Embryonic facial prominence (tissue), 1 donor: Measurements from ENCODE around the gene ADAMTS16.

Experiments used
- DNase-seq: peaks from one replicate; pipeline ENCODE4 v3.0.0-alpha.2; 2016; ENCODE audit errors: extremely low spot score

ADAMTS16 gene

DNA sequence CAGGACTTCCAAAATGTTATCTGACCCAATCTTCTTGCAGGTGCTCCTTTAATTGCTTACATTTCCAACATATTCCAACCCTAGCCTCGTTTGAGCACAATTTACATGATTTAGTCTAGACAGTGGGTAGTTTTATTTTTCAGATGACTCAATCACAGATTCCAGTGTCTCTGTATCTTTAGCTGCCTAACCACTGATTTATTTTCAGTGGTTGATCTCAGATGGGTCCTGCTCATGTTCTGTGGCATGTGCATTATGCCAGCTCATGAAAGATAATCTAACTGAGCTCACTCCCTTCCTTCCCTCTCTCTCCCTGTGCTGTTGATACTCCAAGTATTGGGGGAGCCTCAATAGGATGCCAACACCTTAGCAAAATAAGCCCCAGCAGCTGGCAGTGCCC, 176.2 kb downstream of the ADAMTS16 start:
- no peak for DNase-seq

DNA sequence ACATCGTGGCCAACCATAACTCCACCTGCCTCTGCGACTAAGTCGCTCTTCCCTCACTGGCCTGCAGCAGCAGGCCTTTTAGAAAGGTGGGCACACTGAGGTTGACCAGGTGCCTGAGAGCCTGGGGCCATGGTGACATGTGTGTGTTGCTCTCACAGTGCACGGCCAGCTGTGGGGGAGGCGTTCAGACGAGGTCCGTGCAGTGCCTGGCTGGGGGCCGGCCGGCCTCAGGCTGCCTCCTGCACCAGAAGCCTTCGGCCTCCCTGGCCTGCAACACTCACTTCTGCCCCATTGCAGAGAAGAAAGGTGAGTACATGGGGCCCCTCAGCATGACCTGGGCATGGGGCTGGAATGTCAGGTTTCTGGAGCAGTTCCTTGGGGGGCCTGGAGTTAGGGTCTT, 177.8 kb downstream of the ADAMTS16 start:
- DNase-seq: no peak

DNA sequence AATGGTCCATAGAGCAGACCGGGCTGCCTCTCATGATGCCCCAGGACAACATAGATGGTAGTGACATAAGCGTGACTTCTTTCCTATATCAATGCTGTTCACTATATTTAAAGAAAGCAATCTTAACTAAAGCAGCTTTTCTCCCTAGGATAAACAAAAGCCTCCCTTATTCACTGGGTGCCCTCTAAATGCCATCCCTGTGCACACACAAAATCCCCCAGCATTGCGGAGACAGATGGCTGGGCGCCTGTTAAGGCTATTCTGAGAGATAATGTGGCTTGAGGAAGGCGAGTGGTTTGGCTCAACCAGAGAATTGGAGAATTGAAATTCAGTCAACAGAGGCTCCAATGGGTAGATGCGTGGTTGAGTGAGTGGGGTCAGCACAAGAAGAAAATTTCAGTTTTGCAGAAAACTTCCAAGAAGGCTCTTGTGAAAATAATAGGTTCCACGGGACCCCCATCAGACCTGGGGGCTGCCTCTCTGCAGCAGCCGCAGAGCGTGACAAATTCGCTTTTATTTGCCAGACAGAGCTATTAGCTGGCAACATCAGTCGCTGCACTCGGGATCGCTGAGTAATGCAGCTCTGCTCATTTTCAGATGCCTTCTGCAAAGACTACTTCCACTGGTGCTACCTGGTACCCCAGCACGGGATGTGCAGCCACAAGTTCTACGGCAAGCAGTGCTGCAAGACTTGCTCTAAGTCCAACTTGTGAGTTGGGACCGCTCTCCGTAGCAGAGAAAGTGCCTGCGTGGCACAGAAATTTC, 178.5 kb downstream of the ADAMTS16 start:
- no peak for DNase-seq

DNA sequence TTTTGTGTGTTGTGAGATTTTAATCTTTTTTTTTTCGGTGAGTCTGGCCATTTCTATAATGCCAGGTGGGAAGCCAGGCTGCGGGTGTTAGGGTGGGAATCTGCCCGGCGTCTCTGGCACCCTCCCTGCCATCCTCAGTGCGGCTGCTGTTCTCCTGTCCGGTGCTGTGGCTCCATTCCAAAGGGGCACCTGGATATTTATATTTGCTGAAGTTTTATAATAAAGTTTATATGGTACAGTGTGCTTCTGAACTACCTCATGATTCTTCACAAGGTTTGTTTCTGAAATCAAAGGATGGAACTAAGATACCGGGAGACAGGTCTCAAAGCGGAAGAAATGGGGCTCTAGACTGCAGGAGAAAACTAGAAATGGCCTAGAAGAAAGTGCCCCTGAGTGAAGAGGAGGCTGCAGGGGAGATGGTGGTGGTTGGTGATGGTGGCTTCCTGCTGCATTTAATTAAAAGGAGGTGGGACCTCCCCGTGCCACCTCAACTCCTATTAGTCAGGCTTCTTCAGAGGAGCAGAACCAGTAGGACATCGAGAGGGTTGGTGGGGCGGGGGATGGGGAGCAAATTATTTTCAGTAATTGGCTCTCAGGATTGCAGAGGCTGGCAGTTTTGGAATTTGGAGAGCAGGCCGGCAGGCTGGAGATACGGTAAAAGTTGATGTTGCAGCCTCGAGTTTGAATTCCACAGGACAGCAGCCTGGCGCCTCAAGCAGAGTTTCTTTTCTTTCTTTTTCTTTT, 180.1 kb downstream of the ADAMTS16 start:
- DNase-seq: no peak

DNA sequence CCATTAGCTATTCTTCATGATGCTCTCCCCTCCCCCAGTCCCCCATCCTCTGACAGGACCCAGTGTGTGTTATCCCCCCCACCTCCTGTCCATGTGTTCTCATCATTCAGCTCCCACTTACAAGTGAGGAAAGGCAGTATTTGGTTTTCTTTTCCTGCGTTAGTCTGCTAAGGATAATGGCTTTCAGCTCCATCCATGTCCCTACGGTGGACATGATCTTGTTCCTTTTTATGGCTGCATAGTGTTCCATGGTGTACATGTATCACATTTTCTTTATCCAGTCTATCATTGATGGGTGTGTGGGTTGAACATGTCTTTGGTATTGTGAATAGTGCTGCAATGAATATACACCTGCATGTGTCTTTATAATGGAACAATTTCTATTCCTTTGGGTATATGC, 181.0 kb downstream of the ADAMTS16 start:
- no peak for DNase-seq

DNA sequence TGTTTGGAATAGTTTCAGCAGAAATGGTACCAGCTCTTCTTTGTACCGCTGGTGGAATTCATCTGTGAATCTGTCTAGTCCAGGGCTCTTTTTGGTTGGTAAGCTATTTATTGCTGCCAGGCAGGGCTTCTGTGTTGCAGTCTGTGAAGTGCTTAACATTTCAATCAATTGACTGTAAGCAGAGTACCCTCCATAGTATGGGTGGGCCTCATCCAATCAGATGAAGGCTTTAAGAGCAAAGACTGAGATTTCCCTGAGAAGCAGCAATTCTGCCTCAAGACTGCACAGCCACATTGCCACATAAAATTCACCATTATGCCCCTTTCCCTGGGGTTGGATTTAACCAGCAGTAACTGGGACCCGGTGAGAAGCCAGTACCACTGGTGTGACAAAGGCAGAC, 183.4 kb downstream of the ADAMTS16 start:
- DNase-seq: no peak

DNA sequence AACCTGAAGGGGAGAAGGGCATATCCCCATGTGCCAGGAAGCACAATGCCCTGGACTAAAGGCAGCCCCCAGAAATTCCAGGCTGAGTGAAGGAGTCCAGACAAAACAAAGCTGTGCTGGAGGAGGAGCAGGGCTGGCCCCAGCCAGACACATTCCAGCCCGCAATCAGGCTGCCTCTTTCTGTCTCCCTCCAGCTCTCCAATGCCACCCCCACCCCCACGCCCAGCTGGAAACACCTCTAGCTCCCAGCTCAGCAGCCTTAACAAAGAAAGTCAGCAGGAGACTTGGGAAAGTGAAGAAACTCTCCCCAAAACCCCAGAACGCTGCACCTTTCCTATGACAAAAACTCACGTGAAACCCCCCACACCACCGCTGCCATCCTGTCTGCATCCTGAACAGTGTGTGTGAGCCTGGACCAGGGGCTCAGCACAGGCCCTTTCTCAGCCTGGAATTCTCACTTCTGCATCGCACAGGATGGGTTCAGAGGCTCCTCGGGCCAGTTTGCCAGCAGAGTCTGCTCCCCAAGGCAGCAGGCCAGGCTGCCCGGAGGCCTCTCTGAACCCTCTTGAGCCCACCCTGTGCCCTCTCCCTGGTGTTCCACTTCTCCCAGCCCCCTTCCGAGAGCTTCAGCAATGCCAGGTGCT, 186.1 kb downstream of the ADAMTS16 start:
- DNase-seq: no peak

DNA sequence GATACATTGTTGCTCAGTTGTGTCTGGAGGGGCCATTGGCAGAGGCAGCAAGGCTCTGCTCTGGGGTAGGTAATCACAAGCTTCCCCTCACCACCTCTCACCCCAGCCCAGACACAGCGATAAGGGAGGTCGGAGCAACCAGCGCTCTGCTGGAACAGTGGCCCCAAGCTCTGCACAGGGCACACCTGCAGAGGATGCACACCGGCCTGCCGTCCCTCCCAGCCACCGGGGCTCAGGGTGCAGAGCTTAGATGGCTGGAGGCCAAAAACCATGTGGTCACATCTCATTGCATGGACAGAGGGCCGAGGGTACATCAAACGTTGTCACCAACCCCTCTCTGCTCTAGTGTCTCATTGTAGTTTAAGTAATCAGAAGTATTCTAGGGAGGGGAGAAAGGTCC, 187.0 kb downstream of the ADAMTS16 start:
- DNase-seq: no peak

DNA sequence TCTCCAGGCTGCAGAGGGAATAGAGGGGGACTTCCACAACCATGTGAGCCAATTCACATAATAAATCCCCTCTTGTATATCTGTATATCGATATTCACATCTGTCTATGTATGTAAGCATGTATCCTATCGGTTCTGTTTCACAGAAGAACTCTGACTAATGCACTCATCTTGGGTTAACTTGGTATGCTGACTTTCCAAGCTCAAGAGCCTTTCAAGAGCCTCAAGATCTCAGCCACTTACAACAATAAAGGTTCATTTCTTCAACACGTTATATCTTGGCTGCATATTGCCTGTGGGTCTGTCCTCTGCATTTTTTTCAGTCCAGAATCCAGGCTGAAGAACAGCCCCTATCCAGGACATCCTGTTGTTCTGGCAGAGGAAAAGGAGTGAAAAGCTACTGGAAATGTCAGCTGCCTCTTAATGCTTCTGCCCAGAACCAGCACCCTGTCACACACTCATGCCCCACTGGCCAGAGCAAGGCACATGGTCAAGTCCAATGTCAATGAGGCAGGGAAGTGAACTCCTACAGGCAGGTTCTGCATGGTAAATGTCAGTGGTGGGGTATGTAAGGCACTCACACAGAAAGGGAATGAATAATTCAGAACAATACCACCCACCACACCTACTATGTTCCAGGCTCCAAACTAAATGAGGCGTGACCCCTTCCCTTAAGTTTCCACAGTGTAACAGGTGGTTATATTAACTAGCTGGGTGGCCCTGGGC, 190.8 kb downstream of the ADAMTS16 start:
- DNase-seq: no peak

DNA sequence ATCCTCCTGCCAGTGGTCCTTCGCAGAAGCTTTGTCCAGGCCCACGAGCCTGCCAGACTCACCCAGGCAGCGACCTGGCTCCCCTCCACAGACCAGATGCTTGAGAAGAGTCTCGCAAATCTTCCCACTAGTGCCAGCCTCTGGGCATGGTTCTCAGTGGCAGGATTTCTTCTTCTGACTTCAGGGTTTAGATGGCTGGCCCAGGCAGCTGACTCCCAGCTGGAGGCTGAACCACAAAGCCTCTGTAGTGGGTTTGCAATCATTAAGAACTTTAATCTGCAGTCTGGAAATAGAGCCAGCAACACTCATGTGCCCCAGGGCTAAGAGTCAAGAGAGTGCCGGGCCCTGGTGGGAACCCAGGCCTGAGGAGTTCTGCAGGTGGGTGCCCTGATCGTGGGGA, 191.7 kb downstream of the ADAMTS16 start:
- DNase-seq: no peak

DNA sequence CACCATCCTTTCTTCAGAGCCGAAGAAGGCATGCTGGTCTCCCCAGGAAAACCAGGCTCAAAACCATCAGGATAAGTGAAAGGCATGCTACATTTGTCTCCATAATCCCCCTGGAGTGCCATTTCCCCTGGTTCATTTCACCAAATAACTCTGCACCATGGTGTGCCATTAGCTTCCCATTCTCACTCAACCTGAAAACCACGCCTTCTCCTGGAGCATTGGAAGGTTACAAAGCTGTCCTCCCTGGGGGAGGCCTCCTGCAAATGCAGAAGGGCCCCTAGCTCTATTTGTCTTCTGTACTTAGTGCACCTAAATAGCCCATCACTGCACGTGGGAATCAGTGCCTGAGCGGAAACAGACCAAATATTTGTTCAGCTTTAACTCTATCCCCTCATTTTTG, 192.2 kb downstream of the ADAMTS16 start:
- no peak for DNase-seq

DNA sequence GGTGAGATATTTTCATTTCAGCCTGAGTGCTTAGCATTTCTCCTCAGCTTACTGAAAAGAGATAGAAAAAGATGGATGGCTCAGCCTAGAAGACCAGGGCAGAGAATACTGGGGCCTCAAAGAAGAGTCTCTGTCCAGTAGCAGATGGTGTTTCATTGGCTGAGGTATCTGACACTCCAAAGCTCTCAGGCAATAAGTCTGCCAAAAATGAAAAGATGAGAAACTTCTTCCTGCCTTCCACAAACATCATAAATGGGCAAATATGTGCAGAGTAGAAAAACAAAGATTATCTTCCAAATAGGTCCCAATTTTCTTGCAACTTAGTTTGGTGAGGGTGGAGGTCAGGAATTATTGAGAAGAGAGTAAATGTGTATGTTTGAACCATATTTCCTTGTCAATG, 195.0 kb downstream of the ADAMTS16 start:
- DNase-seq: no peak

DNA sequence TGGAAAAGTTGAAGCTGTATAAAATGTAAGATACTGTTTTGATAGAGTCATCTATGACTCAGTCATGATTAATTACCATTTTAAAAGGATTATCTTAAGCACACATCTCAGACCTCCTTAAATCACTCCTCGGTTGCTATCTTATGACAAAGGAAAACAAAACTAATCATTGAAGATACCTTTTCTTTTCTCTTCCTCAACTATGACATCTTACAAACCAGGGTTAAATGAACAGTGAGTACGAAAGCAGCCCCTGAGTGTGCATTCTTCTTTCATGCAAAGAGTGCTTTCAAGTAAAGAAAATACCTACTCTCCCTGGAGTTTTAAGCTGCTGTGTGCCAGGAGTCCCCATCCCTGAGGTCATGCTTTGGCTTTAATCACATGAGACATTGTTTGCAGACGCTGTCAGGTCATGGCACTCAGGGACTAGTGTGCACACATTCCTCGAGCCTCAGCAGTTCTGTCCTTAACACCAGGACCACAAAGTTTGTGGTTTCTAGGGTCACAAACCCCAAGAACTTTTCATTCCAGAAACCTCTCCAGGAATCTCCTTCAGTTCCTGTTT, 195.7 kb downstream of the ADAMTS16 start:
- DNase-seq: no peak

DNA sequence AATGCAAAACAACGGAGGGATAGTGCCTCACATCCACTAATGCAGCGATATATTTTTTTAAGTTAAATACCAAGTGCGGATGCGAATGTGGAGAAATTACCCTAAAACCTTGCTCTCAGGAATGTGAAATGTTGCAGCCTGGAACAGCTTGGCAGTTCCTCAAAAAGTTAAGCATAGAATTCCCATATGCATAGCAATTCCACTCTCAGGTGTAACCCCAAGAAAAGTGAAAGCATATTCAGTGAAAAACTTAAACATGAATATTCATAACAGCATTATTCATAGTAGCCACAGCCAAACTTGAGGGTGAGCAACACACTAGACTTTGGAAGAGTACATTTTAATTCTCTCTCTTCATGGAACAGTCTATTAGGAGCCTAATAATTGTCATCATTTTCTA, 199.1 kb downstream of the ADAMTS16 start:
- DNase-seq: no peak

DNA sequence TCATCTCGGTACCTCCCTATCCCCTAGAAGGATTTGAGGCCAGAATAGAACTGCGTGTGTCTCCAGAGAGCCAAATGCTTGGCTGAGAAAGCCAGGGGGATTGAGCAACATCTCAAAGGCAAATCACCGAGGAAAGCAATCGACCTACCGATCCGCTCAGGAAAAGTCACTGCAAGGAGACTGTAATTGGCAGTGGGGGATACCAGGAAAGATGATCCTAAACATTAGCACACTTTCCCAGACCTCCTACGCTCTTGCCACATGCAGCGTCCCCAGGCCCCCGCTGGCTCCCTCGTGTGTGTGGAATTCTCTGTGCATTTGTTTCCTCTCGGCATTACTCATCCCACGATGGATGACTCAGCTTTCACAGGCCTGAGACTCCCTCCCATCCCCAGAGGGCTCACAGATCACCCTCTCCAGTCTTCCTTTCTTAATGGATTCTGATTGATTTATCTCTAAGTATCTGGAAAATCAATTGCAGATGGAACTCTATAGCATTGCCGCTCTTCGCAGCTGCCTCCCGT, 200.1 kb downstream of the ADAMTS16 start:
- peak; percentile 47 for DNase-seq

DNA sequence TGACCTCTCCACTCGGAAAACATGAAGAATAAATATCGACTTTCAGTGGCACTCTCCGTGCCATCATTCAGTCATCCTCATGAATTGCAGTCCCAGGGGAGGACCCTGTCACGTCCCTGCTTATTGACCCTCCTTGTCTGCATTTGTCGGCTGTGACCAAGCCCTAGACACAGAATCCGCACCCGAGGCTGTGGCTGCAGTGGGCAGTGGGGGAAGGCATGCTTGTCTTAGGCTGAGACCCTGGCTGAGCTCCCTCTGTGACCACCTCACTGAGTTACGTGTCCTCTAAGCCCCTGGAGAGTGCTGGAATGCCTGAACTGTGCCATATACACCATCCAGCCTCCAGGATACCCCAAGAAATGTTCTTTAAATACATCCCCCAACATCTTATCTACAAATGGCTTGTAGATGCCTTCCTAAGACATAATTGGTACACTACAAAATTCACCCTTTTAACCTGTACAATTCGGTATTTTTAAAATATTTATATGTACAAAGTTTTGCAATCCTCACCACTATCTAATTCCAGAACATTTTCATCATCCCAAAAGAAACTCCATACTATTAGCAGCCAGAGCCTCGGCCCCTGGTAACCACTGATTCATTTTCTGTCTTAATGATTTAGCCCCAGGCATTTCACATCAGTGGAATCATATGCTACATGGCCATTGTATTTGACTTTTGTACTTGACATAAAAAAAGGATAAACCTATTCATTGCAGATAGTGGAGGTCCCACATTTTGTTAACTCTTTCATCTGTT, 201.6 kb downstream of the ADAMTS16 start:
- no peak for DNase-seq

DNA sequence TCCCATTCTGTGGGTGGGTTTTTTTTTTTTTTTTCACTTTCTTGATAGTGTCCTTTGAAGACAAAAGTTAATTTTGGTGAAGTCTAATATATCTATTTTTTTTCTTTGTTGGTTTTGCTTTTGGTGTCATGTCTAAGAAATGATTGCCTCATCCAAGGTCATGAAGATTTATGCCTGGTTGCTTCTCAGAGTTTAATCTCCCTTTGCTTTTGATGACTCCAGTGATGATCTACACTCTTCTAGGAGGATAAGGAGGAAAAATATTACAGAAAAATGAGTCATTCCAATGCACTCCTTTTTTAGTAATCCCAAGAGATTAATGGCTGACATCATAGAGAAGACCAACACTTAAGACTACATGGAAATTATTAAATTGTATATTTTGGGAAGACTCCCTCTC, 202.7 kb downstream of the ADAMTS16 start:
- DNase-seq: no peak

DNA sequence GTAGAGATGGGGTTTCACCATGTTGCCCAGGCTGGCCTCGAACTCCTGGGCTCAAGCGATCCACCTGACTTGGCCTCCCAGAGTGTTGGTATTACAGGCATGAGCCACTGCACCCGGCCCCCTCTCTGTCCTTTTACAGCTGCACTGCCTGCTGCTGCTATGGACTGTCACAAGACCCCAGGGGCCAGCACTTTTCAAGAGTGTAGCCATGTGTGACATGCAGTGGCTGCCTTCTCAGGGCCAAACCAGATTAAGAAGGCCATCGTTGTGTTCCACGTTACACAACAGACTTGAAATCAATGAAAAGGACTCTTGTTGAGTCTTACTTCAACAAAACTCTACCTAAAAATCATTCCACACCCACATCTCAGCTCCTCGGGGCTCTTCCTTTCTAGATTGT, 203.4 kb downstream of the ADAMTS16 start:
- DNase-seq: no peak

DNA sequence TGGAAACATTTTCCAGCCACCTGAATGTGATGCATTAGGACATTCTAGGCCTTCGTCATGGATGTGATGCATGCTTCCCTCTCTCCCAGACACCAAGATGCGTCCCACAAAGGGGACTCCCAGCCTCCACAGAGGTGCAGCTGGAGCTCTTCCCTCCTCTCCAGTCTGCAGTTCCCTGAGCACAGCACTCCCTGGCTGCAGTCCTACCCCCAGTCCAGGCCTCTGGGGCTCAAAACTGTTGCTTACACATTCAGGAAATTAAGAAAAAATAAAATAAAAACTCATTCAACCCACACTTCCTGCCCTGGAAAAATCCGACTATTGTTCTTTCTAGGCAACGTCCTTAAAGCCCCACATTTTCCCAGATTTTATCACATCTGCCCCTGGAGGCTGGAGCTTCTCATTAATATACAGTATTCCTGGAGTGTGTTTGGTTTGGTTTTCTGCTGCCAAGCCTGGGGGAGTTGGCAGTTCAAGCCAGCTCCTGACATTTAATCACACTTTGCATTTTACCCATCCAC, 204.0 kb downstream of the ADAMTS16 start:
- no peak for DNase-seq

DNA sequence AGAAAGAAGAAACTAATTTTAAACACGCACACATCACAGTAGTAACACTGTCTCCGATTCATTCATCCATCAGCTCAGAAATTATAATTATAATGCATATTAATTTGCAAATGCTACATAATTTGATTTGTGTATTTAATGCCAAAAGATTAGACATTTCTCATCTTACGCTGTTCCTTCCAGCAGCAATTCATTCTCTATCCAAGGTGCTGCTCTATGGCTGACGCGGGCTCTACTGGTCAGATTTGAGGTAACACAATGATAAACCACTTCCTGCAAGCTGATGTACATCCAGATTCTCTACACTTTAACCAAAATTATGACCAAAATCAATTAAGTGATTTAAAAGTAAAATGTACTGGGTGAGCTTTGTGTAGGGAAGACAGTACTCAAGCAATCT, 204.5 kb downstream of the ADAMTS16 start:
- no peak for DNase-seq

DNA sequence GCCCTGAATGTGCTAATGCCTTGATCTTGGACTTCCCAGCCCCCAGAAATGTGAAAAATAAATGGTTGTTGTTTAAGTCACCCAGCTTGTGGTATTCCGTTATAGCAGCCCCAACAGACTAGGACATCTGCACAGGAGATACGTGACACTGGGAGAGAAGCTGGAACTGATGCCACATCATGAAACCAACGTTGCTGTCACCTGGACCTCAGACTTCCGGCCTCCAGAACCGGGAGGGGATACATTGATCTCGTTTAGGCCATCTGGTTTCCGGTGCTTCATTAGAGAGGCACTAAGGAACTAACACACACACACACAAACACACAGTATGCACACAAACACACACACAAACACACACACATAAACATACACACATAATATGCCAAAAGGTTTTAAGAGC, 207.3 kb downstream of the ADAMTS16 start:
- DNase-seq: no peak
